Measurements from ENCODE around the gene CAPN9. TPM values are rescaled to one million over a fixed set of nuclear protein-coding genes. Genes with fewer than 3 reads are reported as not detected.

CAPN9 gene
- total and polyA plus RNA-seq, 2 donors (not counting 3 experiments of a cell fraction or from before 2014, with no cell fraction given), result not detected

- Histone ChIP-seq H3K4me1 (ENCODE audit: control insufficient read depth, extremely low read depth, insufficient read depth, low read length) (no peaks in the 10 kb centered on the region), H3K9ac (replicated peaks; ENCODE audit: extremely low read depth, insufficient read depth, low read length) (no peak overlapping the region), H3K79me2 (ENCODE audit: control insufficient read depth, insufficient read depth, low read length) (no peaks in the 10 kb centered on the region), H3K27ac (ENCODE audit: insufficient read depth, low read depth, low read length) (no peak overlapping the region), H3K4me2 (ENCODE audit: insufficient read depth, low read length) (no peak overlapping the region), H3K27me3 (ENCODE audit: control insufficient read depth in 2 of 2, insufficient read depth in 2 of 2, low read length in 2 of 2) (no peaks in the 10 kb centered on the region), H3K36me3 (ENCODE audit: control insufficient read depth in 2 of 2, extremely low read depth in 1 of 2, insufficient read depth in 2 of 2, low read length in 2 of 2) (no peaks in the 10 kb centered on the region), H3K4me3 (replicated peaks in 1 of 3; ENCODE audit: insufficient read depth in 1 of 3, low read depth in 1 of 3, low read length in 3 of 3) (no peak overlapping the region), H3K9me1 (replicated peaks; ENCODE audit: control insufficient read depth, extremely low read depth, insufficient read depth, low read length) (no peaks in the 10 kb centered on the region), H4K20me1 (replicated peaks; ENCODE audit: control insufficient read depth, extremely low read depth, insufficient read depth, low read length) (no peaks in the 10 kb centered on the region), H3K9me3 (replicated peaks; ENCODE audit: control insufficient read depth, insufficient read depth, low read length) (no peaks in the 10 kb centered on the region), H2AFZ (ENCODE audit: low read depth, low read length) (no peak overlapping the region)
- dilution Hi-C loops (cut with MboI; ENCODE audit: extremely low pct_ligation_motif_present, low sequenced_read_pairs) (no loop called here), intact Hi-C loops (cut with micrococcal nuclease) (no loop called here)
- no TSS peak for BruUV-seq (replicated peaks)
- TF ChIP-seq MYC (IDR thresholded peaks at IDR 0.05; ENCODE audit: low read depth, low read length) (no peak), POLR2A (IDR thresholded peaks at IDR 0.05; ENCODE audit: low read depth, low read length) (no peak), GATA2 (IDR thresholded peaks at IDR 0.05; ENCODE audit: insufficient read depth, insufficient read length, low read depth, low read length) (no peak), MAX (IDR thresholded peaks at IDR 0.05; ENCODE audit: insufficient read depth, insufficient read length) (no peak)
- POLR2A ChIA-PET, result no interaction called here
- CTCF ChIA-PET, result no interaction called here
- DNase-seq (ENCODE audit: low read depth, low spot score), result no peak
- FAIRE-seq, result no peak
Measured at GRCh38 chr1:230807029-230807428, 59.8 kb downstream of the CAPN9 start.

GRCh38 chr1:230807561-230808280 lies 60.5 kb downstream of the CAPN9 start:
- Histone ChIP-seq H3K27me3 (ENCODE audit: control insufficient read depth in 2 of 2, insufficient read depth in 2 of 2, low read length in 2 of 2) (no peaks in the 10 kb centered on the region), H3K4me1 (ENCODE audit: control insufficient read depth, extremely low read depth, insufficient read depth, low read length) (no peaks in the 10 kb centered on the region), H3K9me3 (replicated peaks; ENCODE audit: control insufficient read depth, insufficient read depth, low read length) (no peaks in the 10 kb centered on the region), H4K20me1 (replicated peaks; ENCODE audit: control insufficient read depth, extremely low read depth, insufficient read depth, low read length) (no peaks in the 10 kb centered on the region), H3K9ac (replicated peaks; ENCODE audit: extremely low read depth, insufficient read depth, low read length) (no peak overlapping the region), H3K4me2 (ENCODE audit: insufficient read depth, low read length) (no peak overlapping the region), H3K9me1 (replicated peaks; ENCODE audit: control insufficient read depth, extremely low read depth, insufficient read depth, low read length) (no peaks in the 10 kb centered on the region), H3K79me2 (ENCODE audit: control insufficient read depth, insufficient read depth, low read length) (no peaks in the 10 kb centered on the region), H3K4me3 (replicated peaks in 1 of 3; ENCODE audit: insufficient read depth in 1 of 3, low read depth in 1 of 3, low read length in 3 of 3) (no peak overlapping the region), H3K27ac (ENCODE audit: insufficient read depth, low read depth, low read length) (no peak overlapping the region), H2AFZ (ENCODE audit: low read depth, low read length) (no peak overlapping the region), H3K36me3 (ENCODE audit: control insufficient read depth in 2 of 2, extremely low read depth in 1 of 2, insufficient read depth in 2 of 2, low read length in 2 of 2) (no peaks in the 10 kb centered on the region)
- no TSS peak for BruUV-seq (replicated peaks)
- POLR2A ChIA-PET, result no interaction called here
- TF ChIP-seq CTCF (IDR thresholded peaks at IDR 0.05; ENCODE audit: extremely low read depth in 1 of 2, insufficient read depth in 1 of 2, low read depth in 1 of 2, low read length in 2 of 2) (no peak), MYC (IDR thresholded peaks at IDR 0.05; ENCODE audit: low read depth, low read length) (no peak), POLR2AphosphoS5 (IDR thresholded peaks at IDR 0.05; ENCODE audit: insufficient read depth, low read depth, low read length) (no peak), GATA2 (IDR thresholded peaks at IDR 0.05; ENCODE audit: insufficient read depth, insufficient read length, low read depth, low read length) (no peak), EZH2 (IDR thresholded peaks at IDR 0.05; ENCODE audit: borderline replicate concordance, low read depth, low read length, severe bottlenecking) (no peak), JUN (IDR thresholded peaks at IDR 0.05; ENCODE audit: borderline replicate concordance, insufficient read depth, insufficient read length, low read depth) (no peak), POLR2A (IDR thresholded peaks at IDR 0.05; ENCODE audit: low read depth, low read length) (no peak), MAX (IDR thresholded peaks at IDR 0.05; ENCODE audit: insufficient read depth, insufficient read length) (no peak), FOS (IDR thresholded peaks at IDR 0.05; ENCODE audit: borderline replicate concordance, insufficient read depth, low read length) (no peak)
- no peak for DNase-seq (ENCODE audit: low read depth, low spot score)
- CTCF ChIA-PET, result interaction anchor here (1.0 kb wide), 1 partner anchor 9 kb away, joined by 4 read pairs; no protein-coding TSS in a partner anchor
- FAIRE-seq, result no peak
- intact Hi-C loops (cut with micrococcal nuclease), result no loop called here
- dilution Hi-C loops (cut with MboI; ENCODE audit: extremely low pct_ligation_motif_present, low sequenced_read_pairs), result no loop called here
